Spleen (tissue), 11 donors: Measurements from ENCODE around the gene ANXA11. TPM values are rescaled to one million over a fixed set of nuclear protein-coding genes. Genes with fewer than 3 reads are reported as not detected.
A peak's percentile ranks its signal among the peaks of the same experiment; 100 is the strongest.

Experiments
- DNase-seq: peaks from one replicate; pipeline ENCODE4 v3.0.0-alpha.2; 2020
- H3K27ac ChIP-seq, 8 donors: fragments of 200-600 bp; sonication (generic) in 7 of 8; 1 replicate in 4 of 8; 2 replicates in 4 of 8; pipeline versions ENCODE4 v1.5.0 to v1.8.0; 2016 to 2021; ENCODE audit warnings: inconsistent platforms in 4 of 8, mild to moderate bottlenecking in 4 of 8, moderate library complexity in 1 of 8
- H3K27me3 ChIP-seq, 7 donors: fragments of 200-600 bp; sonication (generic) in 6 of 7; replicated peaks in 1 of 7; 1 replicate in 4 of 7; 2 replicates in 3 of 7; pipeline versions ENCODE4 v1.5.0 to v1.8.0; 2016 to 2021; ENCODE audit warnings: inconsistent platforms in 3 of 7, mild to moderate bottlenecking in 1 of 7
- H3K36me3 ChIP-seq, 6 donors: fragments of 200-600 bp; sonication (generic) in 5 of 6; 1 replicate in 4 of 6; 2 replicates in 2 of 6; pipeline versions ENCODE4 v1.5.0 to v1.8.0; 2016 to 2021; ENCODE audit warnings: inconsistent platforms in 2 of 6
- H3K4me1 ChIP-seq, 6 donors: fragments of 200-600 bp; sonication (generic) in 5 of 6; 1 replicate in 3 of 6; 2 replicates in 3 of 6; pipeline versions ENCODE4 v1.5.0 to v1.8.0; 2016 to 2021; ENCODE audit warnings: inconsistent platforms in 3 of 6
- H3K4me3 ChIP-seq, 8 donors: fragments of 200-600 bp; sonication (generic) in 7 of 8; 1 replicate in 4 of 8; 2 replicates in 4 of 8; pipeline versions ENCODE4 v1.5.0 to v1.8.0; 2016 to 2021; ENCODE audit warnings: inconsistent platforms in 4 of 8, mild to moderate bottlenecking in 4 of 8, moderate library complexity in 2 of 8
- H3K9me3 ChIP-seq, 8 donors: fragments of 200-600 bp; sonication (generic) in 7 of 8; 1 replicate in 4 of 8; 2 replicates in 4 of 8; pipeline versions ENCODE4 v1.5.0 to v1.8.0; 2016 to 2021; ENCODE audit warnings: inconsistent platforms in 4 of 8
- POLR2A ChIP-seq, 3 donors: fragments of 450-650 bp; IDR thresholded peaks; one replicate each; pipeline ENCODE4 v1.5.1; 2017; ENCODE audit warnings: antibody characterized with exemption in 3 of 3, mild to moderate bottlenecking in 1 of 3
- POLR2AphosphoS5 ChIP-seq, 3 donors: sonication (generic); formaldehyde crosslinking; IDR thresholded peaks; one replicate each; pipeline ENCODE4 v1.5.1; 2017; ENCODE audit warnings: antibody characterized with exemption in 3 of 3
- WGBS, 5 donors: extraction: QIAGEN DNeasy Blood & Tissue Kit in 3 of 5; methylation state at CpG; one replicate each; pipeline versions ENCODE4 v1.1.5 to v1.1.7; 2013 to 2018; 5-methylcytosine and 5-hydroxymethylcytosine counted together
- intact Hi-C: fragments of 100-400 bp; cut with DNase I; formaldehyde crosslinking; loops from one replicate; pipeline ENCODE4 v1.15.0; 2023; ENCODE audit warnings: low total_unique reads
- polyA plus RNA-seq, 3 donors: library from polyadenylated mRNA; stranded (reverse); fragments of 200-250 nt; gene quantifications; one replicate each; pipeline ENCODE4 v1.2.1, GENCODE V29; 2013
- total RNA-seq, 7 donors: library from RNA; depleted of rRNA in 3 of 7; stranded (reverse); fragments of >200 nt in 3 of 7; fragmentation: NEBNext Ultra II Directional in 4 of 7; extraction: Animal tissue kit (Norgen Biotek cat#: 25700) in 4 of 7; gene quantifications; one replicate each; pipeline versions ENCODE4 v1.1.0 to v1.2.1, GENCODE V29; 2016 to 2021
- TF ChIP-seq, protein P1 (sequence below), 11 experiments: fragments of 200-600 bp in 7 of 11; fragments of 450-650 bp in 4 of 11; sonication (generic) in 4 of 11; IDR thresholded peaks in 8 of 11; conservative IDR thresholded peaks in 3 of 11; 1 replicate in 7 of 11; 2 replicates in 4 of 11; pipeline versions ENCODE4 v1.4.0 to v1.8.0; 2016 to 2021; ENCODE audit warnings: antibody characterized with exemption in 11 of 11, inconsistent platforms in 4 of 11, mild to moderate bottlenecking in 1 of 11
- donor health status: healthy with polysubstance abuse.
- donor health status: DM: no; HTN: no; CAD: no; lungs with moderate emphysema.
- donor health status: DM: no; HTN: no; CAD: no.
- donor health status: Bipolar disorder and iron deficiency.
- donor health status: healthy.
- donor health status: DM: no; HTN: no; CAD: no.
- donor health status: DM: yes; HTN: yes; CAD: no.

Gene ANXA11
- total and polyA plus RNA-seq, 10 donors = 89.9 to 201 (median 132) TPM

DNA sequence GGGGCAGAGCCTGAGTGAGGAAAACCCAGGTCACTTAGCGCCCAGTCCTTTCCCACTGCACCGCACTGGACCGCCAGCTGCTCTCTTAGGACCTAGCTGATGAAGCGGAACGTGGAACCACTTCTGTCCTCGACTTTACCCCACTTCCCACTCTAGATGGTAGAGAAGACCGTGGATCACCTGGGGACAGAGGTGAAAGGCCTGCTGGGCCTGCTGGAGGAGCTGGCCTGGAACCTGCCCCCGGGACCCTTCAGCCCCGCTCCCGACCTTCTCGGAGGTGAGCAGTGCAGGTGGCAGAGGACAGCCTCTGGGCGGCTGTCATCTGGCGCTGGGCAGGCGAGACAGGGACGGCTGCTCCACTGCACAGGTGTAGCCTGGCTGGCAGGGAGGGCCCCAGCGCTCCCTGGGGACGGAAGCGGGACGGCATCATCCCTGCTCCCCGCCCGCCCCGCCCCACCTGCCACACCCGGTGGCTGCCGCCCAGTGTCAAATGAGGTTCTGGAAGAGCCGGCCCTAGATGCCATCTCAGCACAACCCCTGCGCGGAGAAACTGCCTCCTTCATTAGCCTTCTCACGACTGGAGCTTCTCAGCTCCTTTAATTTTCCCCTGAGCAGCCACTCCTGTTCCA is 61.2 kb downstream of the ANXA11 start:
- WGBS, 5 donors = 12 to 29% (median 22%) methylated on average over 13 to 28 of the region's 28 CpGs
- H3K36me3 ChIP-seq = peaks cover 0 to 18% (median 0%) of the 10 kb centered on the region in 6 donors
- DNase-seq = peak; percentile 86
- H3K27me3 ChIP-seq = peaks cover 0 to 32% (median 0%) of the 10 kb centered on the region in 7 donors
- peaks cover 0 to 3% (median 0%) of the 10 kb centered on the region in 8 donors for H3K9me3 ChIP-seq
- H3K27ac ChIP-seq = peak overlapping the region in 3 of 8 donors; percentile 13 to 48 (median 42)
- H3K4me1 ChIP-seq = peaks cover 8 to 25% (median 18%) of the 10 kb centered on the region in 6 donors
- no peak for TF ChIP-seq POLR2A (IDR thresholded peaks at IDR 0.05)
- TF ChIP-seq, protein P1, sequence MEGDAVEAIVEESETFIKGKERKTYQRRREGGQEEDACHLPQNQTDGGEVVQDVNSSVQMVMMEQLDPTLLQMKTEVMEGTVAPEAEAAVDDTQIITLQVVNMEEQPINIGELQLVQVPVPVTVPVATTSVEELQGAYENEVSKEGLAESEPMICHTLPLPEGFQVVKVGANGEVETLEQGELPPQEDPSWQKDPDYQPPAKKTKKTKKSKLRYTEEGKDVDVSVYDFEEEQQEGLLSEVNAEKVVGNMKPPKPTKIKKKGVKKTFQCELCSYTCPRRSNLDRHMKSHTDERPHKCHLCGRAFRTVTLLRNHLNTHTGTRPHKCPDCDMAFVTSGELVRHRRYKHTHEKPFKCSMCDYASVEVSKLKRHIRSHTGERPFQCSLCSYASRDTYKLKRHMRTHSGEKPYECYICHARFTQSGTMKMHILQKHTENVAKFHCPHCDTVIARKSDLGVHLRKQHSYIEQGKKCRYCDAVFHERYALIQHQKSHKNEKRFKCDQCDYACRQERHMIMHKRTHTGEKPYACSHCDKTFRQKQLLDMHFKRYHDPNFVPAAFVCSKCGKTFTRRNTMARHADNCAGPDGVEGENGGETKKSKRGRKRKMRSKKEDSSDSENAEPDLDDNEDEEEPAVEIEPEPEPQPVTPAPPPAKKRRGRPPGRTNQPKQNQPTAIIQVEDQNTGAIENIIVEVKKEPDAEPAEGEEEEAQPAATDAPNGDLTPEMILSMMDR (IDR thresholded peaks at IDR 0.05 in 8 of 11, conservative IDR thresholded peaks at IDR 0.05 in 3 of 11) = no peak
- peak; percentile 34 to 76 (median 41) for TF ChIP-seq POLR2AphosphoS5 (IDR thresholded peaks at IDR 0.05)
- H3K4me3 ChIP-seq = peak overlapping the region in 6 of 8 donors; percentile 6 to 55 (median 14)
- intact Hi-C loops = no loop called here

DNA sequence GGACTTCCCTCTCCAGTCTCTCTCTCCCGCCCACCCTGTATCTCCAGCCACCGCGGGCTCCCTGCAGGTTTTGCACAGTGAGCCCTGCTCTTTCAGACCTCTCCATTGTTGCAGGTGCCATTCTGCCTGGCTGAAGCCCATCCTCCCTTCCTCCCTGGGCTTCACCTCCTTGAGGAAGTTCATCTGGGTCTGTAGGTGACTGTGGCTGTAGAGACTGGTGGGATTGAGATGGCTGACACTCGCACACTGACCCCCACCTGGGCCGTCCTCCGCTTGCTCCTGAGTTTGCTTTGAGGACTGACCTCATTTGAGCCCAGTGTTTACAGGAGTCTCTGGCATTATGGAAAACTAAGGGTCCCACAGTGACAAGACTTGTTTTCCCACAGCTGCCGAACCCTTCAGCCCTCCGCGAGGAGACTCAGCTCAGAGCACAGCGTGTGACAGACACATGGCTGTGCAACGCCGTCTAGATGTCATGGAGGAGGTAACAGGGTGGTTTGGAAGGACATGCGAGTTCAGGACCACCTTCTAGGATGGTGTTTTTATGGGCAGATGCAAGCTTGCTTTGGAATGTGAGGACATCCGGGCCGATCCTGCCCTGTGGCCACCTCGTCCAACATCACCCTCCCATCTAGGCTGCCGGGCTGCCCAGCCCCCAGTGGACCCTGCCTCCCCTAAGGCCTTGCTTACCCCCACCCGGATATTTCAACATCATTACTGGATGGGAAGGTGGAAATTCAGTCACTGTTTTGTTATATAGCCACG is 63.5 kb downstream of the ANXA11 start:
- H3K4me3 ChIP-seq = no peak overlapping the region
- intact Hi-C loops = no loop called here
- peaks cover 0 to 40% (median 0%) of the 10 kb centered on the region in 7 donors for H3K27me3 ChIP-seq
- no peak for DNase-seq
- H3K27ac ChIP-seq = no peak overlapping the region
- no peak for TF ChIP-seq POLR2A (IDR thresholded peaks at IDR 0.05)
- TF ChIP-seq POLR2AphosphoS5 (IDR thresholded peaks at IDR 0.05) = no peak
- TF ChIP-seq, protein P1 (IDR thresholded peaks at IDR 0.05 in 8 of 11, conservative IDR thresholded peaks at IDR 0.05 in 3 of 11) = no peak
- H3K36me3 ChIP-seq = no peaks in the 10 kb centered on the region
- H3K4me1 ChIP-seq = peaks cover 8 to 25% (median 18%) of the 10 kb centered on the region in 6 donors
- H3K9me3 ChIP-seq = no peaks in the 10 kb centered on the region
- 71 to 84% (median 72%) methylated on average over 17 to 19 of the region's 19 CpGs for WGBS, 5 donors

GRCh38 chr10:80140251-80140650 is 65.1 kb downstream of the ANXA11 start:
- peaks cover 0 to 54% (median 0%) of the 10 kb centered on the region in 7 donors for H3K27me3 ChIP-seq
- H3K27ac ChIP-seq = no peak overlapping the region
- no peaks in the 10 kb centered on the region for H3K9me3 ChIP-seq
- 86 to 91% (median 88%) methylated on average over 7 of the region's 7 CpGs for WGBS, 5 donors
- H3K4me1 ChIP-seq = peaks cover 8 to 24% (median 18%) of the 10 kb centered on the region in 6 donors
- TF ChIP-seq, protein P1 (IDR thresholded peaks at IDR 0.05 in 8 of 11, conservative IDR thresholded peaks at IDR 0.05 in 3 of 11) = no peak
- no peak for TF ChIP-seq POLR2A (IDR thresholded peaks at IDR 0.05)
- TF ChIP-seq POLR2AphosphoS5 (IDR thresholded peaks at IDR 0.05) = no peak
- no peak for DNase-seq
- no peak overlapping the region for H3K4me3 ChIP-seq
- intact Hi-C loops = no loop called here
- H3K36me3 ChIP-seq = no peaks in the 10 kb centered on the region

- no peak overlapping the region for H3K27ac ChIP-seq
- DNase-seq = no peak
- TF ChIP-seq POLR2A (IDR thresholded peaks at IDR 0.05) (no peak), POLR2AphosphoS5 (IDR thresholded peaks at IDR 0.05) (no peak)
- TF ChIP-seq, protein P1 (IDR thresholded peaks at IDR 0.05 in 8 of 11, conservative IDR thresholded peaks at IDR 0.05 in 3 of 11) = no peak
- intact Hi-C loops = no loop called here
- peaks cover 0 to 60% (median 0%) of the 10 kb centered on the region in 7 donors for H3K27me3 ChIP-seq
- H3K4me1 ChIP-seq = peaks cover 5 to 14% (median 9%) of the 10 kb centered on the region in 6 donors
- 77 to 91% (median 87%) methylated on average over 2 of the region's 2 CpGs for WGBS, 5 donors
- no peaks in the 10 kb centered on the region for H3K36me3 ChIP-seq
- no peaks in the 10 kb centered on the region for H3K9me3 ChIP-seq
- no peak overlapping the region for H3K4me3 ChIP-seq
Measured at GRCh38 chr10:80139265-80139664, 66.1 kb downstream of the ANXA11 start.
